Prostate gland (tissue), 2 donors: ENCODE results near the gene RER1. TPM values are rescaled to one million over a fixed set of nuclear protein-coding genes. Genes with fewer than 3 reads are reported as not detected.

Experiments
- DNase-seq: peaks from one replicate; pipeline ENCODE4 v3.0.0-alpha.2; 2019; ENCODE audit warnings: low spot score
- H3K27ac ChIP-seq, 2 donors: fragments of 200-600 bp; sonication (generic); 2 replicates each; pipeline ENCODE4 v1.5.1; 2017 to 2019
- H3K27me3 ChIP-seq: fragments of 200-600 bp; sonication (generic); replicated peaks from 2 replicates; pipeline ENCODE4 v1.5.1; 2019; ENCODE audit not compliant: insufficient read depth
- H3K36me3 ChIP-seq, 2 donors: fragments of 200-600 bp; sonication (generic); 1 replicate in 1 of 2; 2 replicates in 1 of 2; pipeline versions ENCODE4 v1.5.1 to v1.8.1; 2017 to 2019
- H3K4me1 ChIP-seq: fragments of 200-600 bp; sonication (generic); replicated peaks from 2 replicates; pipeline ENCODE4 v1.5.1; 2019
- H3K4me3 ChIP-seq, 2 donors: fragments of 200-600 bp; sonication (generic); 2 replicates each; pipeline ENCODE4 v1.5.1; 2017 to 2019
- H3K9me3 ChIP-seq: fragments of 200-600 bp; sonication (generic); 2 replicates; pipeline ENCODE4 v1.5.1; 2017
- POLR2A ChIP-seq: fragments of 450-650 bp; IDR thresholded peaks from one replicate; pipeline ENCODE4 v1.6.1; 2016; ENCODE audit warnings: antibody characterized with exemption, mild to moderate bottlenecking
- POLR2AphosphoS5 ChIP-seq: sonication (generic); formaldehyde crosslinking; IDR thresholded peaks from one replicate; pipeline ENCODE4 v1.6.1; 2017; ENCODE audit warnings: antibody characterized with exemption
- WGBS: methylation state at CpG from one replicate; pipeline ENCODE4 v1.1.5; 2018; 5-methylcytosine and 5-hydroxymethylcytosine counted together
- intact Hi-C: fragments of 100-400 bp; cut with DNase I; formaldehyde crosslinking; loops from one replicate; pipeline ENCODE4 v1.14.2; 2022
- total RNA-seq, 2 donors: library from RNA; depleted of rRNA; stranded (reverse); fragments of >200 nt; gene quantifications; one replicate each; pipeline ENCODE4 v1.1.0, GENCODE V29; 2016
- TF ChIP-seq, protein P1 (sequence below), 4 experiments: fragments of 200-600 bp in 2 of 4; fragments of 450-650 bp in 2 of 4; sonication (generic) in 2 of 4; IDR thresholded peaks; 1 replicate in 3 of 4; 2 replicates in 1 of 4; pipeline ENCODE4 v1.5.1; 2016 to 2019; ENCODE audit warnings: antibody characterized with exemption in 4 of 4, mild to moderate bottlenecking in 2 of 4, moderate library complexity in 2 of 4

The RER1 gene
- total RNA-seq, 2 donors from 2014 or later, result 86.1 to 97.0 TPM

DNA sequence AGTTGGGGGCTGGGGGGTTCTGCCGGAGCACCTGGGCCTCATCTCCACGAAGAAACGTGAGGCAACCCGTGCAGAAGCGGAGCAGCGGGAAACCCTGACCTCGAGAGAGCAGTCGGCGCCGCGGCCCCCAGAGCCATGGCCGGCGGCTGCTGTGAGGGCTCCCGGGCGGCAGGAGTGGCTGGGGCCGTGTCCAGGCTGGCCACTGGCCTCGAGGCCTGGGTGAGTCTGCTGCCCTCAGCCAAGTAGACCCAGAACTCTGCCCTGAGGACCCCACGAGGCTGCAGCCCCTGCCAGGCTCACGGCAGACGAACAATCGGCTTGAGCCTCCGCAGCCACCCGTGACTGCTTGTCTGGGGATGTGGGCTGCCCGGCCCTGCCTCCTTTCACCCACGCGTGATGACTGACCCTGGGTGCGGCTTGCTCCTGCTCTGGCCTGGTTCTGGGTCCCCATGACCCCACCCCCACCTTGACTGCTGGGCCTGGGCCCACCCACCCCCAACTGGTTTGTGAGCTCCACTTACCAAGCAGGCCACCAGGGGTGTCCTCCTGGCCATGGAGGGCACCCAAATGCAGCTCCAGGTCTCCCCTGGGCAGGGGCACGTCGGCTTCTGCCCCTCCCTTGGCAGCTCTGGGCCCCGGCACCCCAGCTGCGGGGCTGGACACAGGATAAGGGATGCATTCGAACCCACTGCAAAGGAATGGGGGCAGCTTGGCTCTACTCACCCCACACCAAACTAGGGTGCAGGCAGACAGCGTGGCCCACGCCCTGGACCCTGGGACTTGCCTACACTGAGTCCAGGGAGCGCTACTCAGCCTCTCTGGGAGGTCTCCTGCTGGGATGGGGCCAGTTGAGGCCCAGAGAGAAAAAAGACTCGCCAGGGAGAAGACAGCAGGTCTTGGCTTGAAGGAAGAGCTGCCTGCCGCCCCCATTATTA is 34.5 kb upstream of the RER1 start:
- Histone ChIP-seq H3K9me3 (no peaks in the 10 kb centered on the region), H3K4me1 (peaks cover 6% of the 10 kb centered on the region), H3K4me3 (no peak overlapping the region), H3K27me3 (no peaks in the 10 kb centered on the region), H3K27ac (no peak overlapping the region), H3K36me3 (no peaks in the 10 kb centered on the region)
- intact Hi-C loops, result no loop called here
- TF ChIP-seq POLR2A, result no peak
- no peak for DNase-seq
- 91% methylated on average over 27 of the region's 37 CpGs for WGBS

DNA sequence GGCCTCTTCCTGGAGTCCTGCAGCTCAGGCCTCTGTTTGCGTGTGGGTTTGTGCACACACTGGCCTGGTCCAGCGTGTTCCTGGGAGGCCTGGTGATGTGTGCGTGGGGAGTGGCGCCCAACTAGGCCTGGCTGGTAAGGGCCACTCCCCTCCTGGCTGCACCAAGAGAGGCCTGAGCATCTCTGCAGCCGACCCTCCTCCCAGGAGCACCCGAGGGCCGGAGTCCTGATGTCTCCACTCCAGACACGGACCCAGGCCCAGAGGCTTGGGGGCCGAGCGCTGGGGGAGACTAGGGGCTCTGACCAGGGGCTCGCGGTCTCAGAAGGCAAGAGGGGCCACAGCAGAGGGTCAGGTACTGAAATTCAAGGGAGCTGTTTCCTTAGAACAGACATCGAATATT is 33.6 kb upstream of the RER1 start:
- 83% methylated on average over 13 of the region's 13 CpGs for WGBS
- Histone ChIP-seq H3K9me3 (no peaks in the 10 kb centered on the region), H3K27me3 (no peaks in the 10 kb centered on the region), H3K4me3 (no peak overlapping the region), H3K27ac (no peak overlapping the region), H3K4me1 (peaks cover 6% of the 10 kb centered on the region), H3K36me3 (no peaks in the 10 kb centered on the region)
- TF ChIP-seq, protein P1, sequence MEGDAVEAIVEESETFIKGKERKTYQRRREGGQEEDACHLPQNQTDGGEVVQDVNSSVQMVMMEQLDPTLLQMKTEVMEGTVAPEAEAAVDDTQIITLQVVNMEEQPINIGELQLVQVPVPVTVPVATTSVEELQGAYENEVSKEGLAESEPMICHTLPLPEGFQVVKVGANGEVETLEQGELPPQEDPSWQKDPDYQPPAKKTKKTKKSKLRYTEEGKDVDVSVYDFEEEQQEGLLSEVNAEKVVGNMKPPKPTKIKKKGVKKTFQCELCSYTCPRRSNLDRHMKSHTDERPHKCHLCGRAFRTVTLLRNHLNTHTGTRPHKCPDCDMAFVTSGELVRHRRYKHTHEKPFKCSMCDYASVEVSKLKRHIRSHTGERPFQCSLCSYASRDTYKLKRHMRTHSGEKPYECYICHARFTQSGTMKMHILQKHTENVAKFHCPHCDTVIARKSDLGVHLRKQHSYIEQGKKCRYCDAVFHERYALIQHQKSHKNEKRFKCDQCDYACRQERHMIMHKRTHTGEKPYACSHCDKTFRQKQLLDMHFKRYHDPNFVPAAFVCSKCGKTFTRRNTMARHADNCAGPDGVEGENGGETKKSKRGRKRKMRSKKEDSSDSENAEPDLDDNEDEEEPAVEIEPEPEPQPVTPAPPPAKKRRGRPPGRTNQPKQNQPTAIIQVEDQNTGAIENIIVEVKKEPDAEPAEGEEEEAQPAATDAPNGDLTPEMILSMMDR (IDR thresholded peaks at IDR 0.05), result no peak
- TF ChIP-seq POLR2A (no peak), POLR2AphosphoS5 (no peak)
- DNase-seq, result no peak
- intact Hi-C loops, result no loop called here

- H3K4me3 ChIP-seq, result no peak overlapping the region
- no peak for DNase-seq
- intact Hi-C loops, result no loop called here
- H3K4me1 ChIP-seq, result no peaks in the 10 kb centered on the region
- TF ChIP-seq, protein P1 (IDR thresholded peaks at IDR 0.05), result no peak
- TF ChIP-seq POLR2A (no peak), POLR2AphosphoS5 (no peak)
- H3K27me3 ChIP-seq, result no peaks in the 10 kb centered on the region
- no peaks in the 10 kb centered on the region for H3K9me3 ChIP-seq
- no peak overlapping the region for H3K27ac ChIP-seq
- 76% methylated on average over 18 of the region's 24 CpGs for WGBS
- no peaks in the 10 kb centered on the region for H3K36me3 ChIP-seq
Observed at GRCh38 chr1:2358651-2359640, 32.7 kb upstream of the RER1 start.

GRCh38 chr1:2360588-2361364 is 30.9 kb upstream of the RER1 start:
- H3K36me3 ChIP-seq, result no peaks in the 10 kb centered on the region
- H3K9me3 ChIP-seq, result no peaks in the 10 kb centered on the region
- no peaks in the 10 kb centered on the region for H3K4me1 ChIP-seq
- 50% methylated on average over 11 of the region's 11 CpGs for WGBS
- peak overlapping the region; percentile 26 to 47 for H3K27ac ChIP-seq
- intact Hi-C loops, result no loop called here
- no peak overlapping the region for H3K4me3 ChIP-seq
- H3K27me3 ChIP-seq, result no peaks in the 10 kb centered on the region
- peak; percentile 79 for TF ChIP-seq POLR2AphosphoS5
- no peak for TF ChIP-seq POLR2A
- peak; percentile 56 for DNase-seq

DNA sequence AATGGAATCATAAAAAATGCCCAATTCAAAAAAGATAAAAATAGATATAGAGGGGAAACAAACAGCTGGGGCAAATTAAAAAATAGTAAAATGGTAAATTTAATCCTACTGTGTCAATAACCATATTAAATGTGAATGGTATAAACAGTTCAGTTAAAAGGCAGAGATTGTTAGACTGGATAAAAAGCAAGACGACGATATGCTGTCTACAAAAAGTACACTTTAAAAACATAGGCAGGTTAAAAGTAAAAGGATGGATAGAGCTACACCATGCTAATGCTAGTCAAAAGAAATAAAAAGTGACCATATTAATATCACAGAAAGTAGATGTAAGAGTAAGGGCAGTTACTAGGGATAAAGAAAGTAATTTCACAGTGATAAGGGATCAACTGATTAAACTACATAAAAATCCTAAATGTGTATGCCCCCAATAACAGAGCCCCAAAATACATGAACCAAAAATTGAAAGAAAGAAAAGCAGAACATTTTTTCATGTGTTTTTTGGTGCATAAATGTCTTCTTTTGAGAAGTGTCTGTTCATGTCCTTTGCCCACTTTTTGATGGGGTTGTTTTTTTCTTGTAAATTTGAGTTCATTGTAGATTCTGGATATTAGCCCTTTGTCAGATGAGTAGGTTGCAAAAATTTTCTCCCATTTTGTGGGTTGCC is 27.7 kb upstream of the RER1 start:
- Histone ChIP-seq H3K27me3 (no peaks in the 10 kb centered on the region), H3K27ac (no peak overlapping the region), H3K36me3 (no peaks in the 10 kb centered on the region), H3K9me3 (no peaks in the 10 kb centered on the region), H3K4me1 (no peaks in the 10 kb centered on the region), H3K4me3 (no peak overlapping the region)
- no peak for TF ChIP-seq POLR2A
- intact Hi-C loops, result no loop called here
- DNase-seq, result no peak
- WGBS, result 92% methylated on average over 2 of the region's 2 CpGs
